ENCODE data around the gene SELE. TPM values are rescaled to one million over a fixed set of nuclear protein-coding genes. Genes with fewer than 3 reads are reported as not detected.
"Not testable (repeated sequence)": the region's sequence is repeated elsewhere in the genome, so short reads cannot be mapped to it uniquely, and the experiment has no call there.

SELE gene
- total RNA-seq, 1 experiment from 2014 or later: not detected

DNA sequence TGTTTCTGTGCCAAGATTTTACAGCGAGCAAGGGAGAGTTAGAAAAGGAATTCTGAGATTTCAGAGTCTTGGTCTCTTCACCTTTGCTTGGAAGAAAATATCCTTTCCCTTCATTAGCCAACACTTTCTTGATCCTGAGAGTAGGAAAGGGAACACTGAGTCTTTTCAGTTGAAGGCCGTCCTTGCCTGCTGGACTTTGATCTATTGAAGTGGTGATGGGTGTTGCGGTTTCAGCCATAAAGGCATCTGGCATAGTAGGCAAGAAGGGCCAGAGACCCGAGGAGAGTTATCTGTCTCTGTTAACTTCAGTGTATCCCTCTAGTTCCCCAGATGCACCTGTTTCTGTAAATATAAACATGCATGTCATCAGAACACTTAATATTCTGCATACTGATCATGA lies 9.7 kb downstream of the SELE start:
- H3K4me1 ChIP-seq: no peaks in the 10 kb centered on the region
- Mint-ChIP-seq H3K36me3 (ENCODE audit: insufficient read depth, unreplicated experiment) (no peaks in the 10 kb centered on the region), H3K9me3 (ENCODE audit: unreplicated experiment) (no peaks in the 10 kb centered on the region), H3K27me3 (ENCODE audit: insufficient read depth, unreplicated experiment) (no peaks in the 10 kb centered on the region), H3K4me1 (ENCODE audit: low read depth, unreplicated experiment) (no peaks in the 10 kb centered on the region), H3K4me3 (ENCODE audit: unreplicated experiment) (no peak overlapping the region), H3K27ac (ENCODE audit: unreplicated experiment) (no peak overlapping the region)
- H3K4me3 ChIP-seq (ENCODE audit: low read depth, low read length): no peak overlapping the region
- ChIA-PET POLR2A (no interaction called here), CTCF (no interaction called here)
- H3K27me3 ChIP-seq (replicated peaks; ENCODE audit: control insufficient read depth, insufficient read depth, low read length): no peaks in the 10 kb centered on the region
- no peak for DNase-seq
- no peaks in the 10 kb centered on the region for H3K9me3 ChIP-seq
- intact Hi-C loops (cut with micrococcal nuclease; ENCODE audit: unreplicated experiment): no loop called here
- H3K36me3 ChIP-seq (ENCODE audit: control insufficient read depth, insufficient read depth, low read length): no peaks in the 10 kb centered on the region
- BruUV-seq (replicated peaks): no TSS peak
- TF ChIP-seq, protein P1, sequence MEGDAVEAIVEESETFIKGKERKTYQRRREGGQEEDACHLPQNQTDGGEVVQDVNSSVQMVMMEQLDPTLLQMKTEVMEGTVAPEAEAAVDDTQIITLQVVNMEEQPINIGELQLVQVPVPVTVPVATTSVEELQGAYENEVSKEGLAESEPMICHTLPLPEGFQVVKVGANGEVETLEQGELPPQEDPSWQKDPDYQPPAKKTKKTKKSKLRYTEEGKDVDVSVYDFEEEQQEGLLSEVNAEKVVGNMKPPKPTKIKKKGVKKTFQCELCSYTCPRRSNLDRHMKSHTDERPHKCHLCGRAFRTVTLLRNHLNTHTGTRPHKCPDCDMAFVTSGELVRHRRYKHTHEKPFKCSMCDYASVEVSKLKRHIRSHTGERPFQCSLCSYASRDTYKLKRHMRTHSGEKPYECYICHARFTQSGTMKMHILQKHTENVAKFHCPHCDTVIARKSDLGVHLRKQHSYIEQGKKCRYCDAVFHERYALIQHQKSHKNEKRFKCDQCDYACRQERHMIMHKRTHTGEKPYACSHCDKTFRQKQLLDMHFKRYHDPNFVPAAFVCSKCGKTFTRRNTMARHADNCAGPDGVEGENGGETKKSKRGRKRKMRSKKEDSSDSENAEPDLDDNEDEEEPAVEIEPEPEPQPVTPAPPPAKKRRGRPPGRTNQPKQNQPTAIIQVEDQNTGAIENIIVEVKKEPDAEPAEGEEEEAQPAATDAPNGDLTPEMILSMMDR (IDR thresholded peaks at IDR 0.05; ENCODE audit: insufficient read depth in 1 of 2, low read depth in 1 of 2, low read length in 1 of 2, severe bottlenecking in 1 of 2, unreplicated experiment in 1 of 2): no peak

DNA sequence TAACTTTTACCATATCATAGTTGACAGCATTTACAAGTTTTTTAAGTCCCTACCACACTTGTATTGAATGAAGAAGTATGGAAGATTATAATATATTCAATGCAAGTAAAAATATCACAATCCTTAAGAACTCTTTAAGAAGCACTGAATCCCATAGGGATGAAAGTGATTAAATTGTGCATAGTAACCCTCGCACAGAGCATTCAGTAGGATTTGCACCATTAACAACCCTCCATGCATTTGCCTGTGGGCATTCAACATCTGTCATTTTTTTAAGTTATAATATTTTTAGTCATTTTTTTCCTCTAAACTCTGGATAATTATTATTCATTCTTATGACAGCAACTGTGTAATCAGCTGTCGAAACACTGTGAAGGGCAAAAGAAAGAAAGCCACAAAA lies 10.1 kb downstream of the SELE start:
- DNase-seq: no peak
- Histone ChIP-seq H3K4me3 (ENCODE audit: low read depth, low read length) (no peak overlapping the region), H3K27me3 (replicated peaks; ENCODE audit: control insufficient read depth, insufficient read depth, low read length) (no peaks in the 10 kb centered on the region), H3K9me3 (no peaks in the 10 kb centered on the region), H3K36me3 (ENCODE audit: control insufficient read depth, insufficient read depth, low read length) (no peaks in the 10 kb centered on the region), H3K4me1 (no peaks in the 10 kb centered on the region)
- TF ChIP-seq, protein P1 (IDR thresholded peaks at IDR 0.05; ENCODE audit: insufficient read depth in 1 of 2, low read depth in 1 of 2, low read length in 1 of 2, severe bottlenecking in 1 of 2, unreplicated experiment in 1 of 2): no peak
- Mint-ChIP-seq H3K4me3 (ENCODE audit: unreplicated experiment) (no peak overlapping the region), H3K27ac (ENCODE audit: unreplicated experiment) (no peak overlapping the region), H3K9me3 (ENCODE audit: unreplicated experiment) (no peaks in the 10 kb centered on the region), H3K27me3 (ENCODE audit: insufficient read depth, unreplicated experiment) (peaks cover 2% of the 10 kb centered on the region), H3K4me1 (ENCODE audit: low read depth, unreplicated experiment) (no peaks in the 10 kb centered on the region), H3K36me3 (ENCODE audit: insufficient read depth, unreplicated experiment) (no peaks in the 10 kb centered on the region)
- intact Hi-C loops (cut with micrococcal nuclease; ENCODE audit: unreplicated experiment): no loop called here
- ChIA-PET CTCF (no interaction called here), POLR2A (no interaction called here)
- no TSS peak for BruUV-seq (replicated peaks)

DNA sequence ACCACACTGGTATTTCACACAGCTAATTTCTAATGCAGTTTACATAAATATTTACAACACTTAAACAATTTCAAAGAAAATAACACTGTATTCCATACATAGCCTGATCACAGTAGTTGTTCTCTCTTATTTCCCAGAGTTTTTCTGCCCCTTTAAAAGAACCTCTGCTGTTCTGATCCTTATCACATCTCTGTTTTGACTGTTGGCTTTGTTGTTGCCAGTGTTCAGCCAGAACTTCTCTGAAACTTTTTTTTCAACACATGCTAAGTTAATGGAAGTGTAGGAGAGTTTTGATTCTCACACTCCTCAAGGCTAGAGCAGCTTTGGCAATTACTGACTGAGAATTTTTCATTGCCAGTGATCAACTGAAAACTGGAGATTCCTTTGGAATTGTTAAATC lies 11.1 kb downstream of the SELE start:
- H3K4me3 Mint-ChIP-seq (ENCODE audit: unreplicated experiment): no peak overlapping the region
- intact Hi-C loops (cut with micrococcal nuclease; ENCODE audit: unreplicated experiment): no loop called here

DNA sequence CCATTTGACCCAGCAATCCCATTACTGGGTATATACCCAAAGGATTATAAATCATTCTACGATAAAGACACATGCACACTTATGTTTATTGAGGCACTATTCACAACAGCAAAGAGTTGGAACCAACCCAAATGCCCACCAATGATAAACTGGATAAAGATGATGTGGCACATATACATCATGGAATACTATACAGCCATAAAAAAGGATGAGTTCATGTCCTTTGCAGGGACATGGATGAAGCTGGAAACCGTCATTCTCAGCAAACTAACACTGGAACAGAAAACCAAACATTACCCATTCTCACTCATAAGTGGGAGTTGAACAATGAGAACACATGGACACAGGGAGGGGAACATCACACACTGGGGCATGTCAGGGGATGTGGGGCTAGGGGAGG lies 18.8 kb downstream of the SELE start:
- H3K9me3 ChIP-seq; H3K27me3 ChIP-seq (replicated peaks; ENCODE audit: control insufficient read depth, insufficient read depth, low read length); CTCF ChIA-PET; intact Hi-C loops (cut with micrococcal nuclease; ENCODE audit: unreplicated experiment); H3K4me1 ChIP-seq; H3K27ac Mint-ChIP-seq (ENCODE audit: unreplicated experiment); H3K36me3 Mint-ChIP-seq (ENCODE audit: insufficient read depth, unreplicated experiment); H3K4me3 ChIP-seq (ENCODE audit: low read depth, low read length); POLR2A ChIA-PET; H3K4me1 Mint-ChIP-seq (ENCODE audit: low read depth, unreplicated experiment); BruUV-seq (replicated peaks); H3K4me3 Mint-ChIP-seq (ENCODE audit: unreplicated experiment); DNase-seq; H3K36me3 ChIP-seq (ENCODE audit: control insufficient read depth, insufficient read depth, low read length); H3K9me3 Mint-ChIP-seq (ENCODE audit: unreplicated experiment): not testable (repeated sequence)
- peaks cover 10% of the 10 kb centered on the region for H3K27me3 Mint-ChIP-seq (ENCODE audit: insufficient read depth, unreplicated experiment)

More for the DNA sequence above, 11.1 kb downstream of the SELE start:
- Mint-ChIP-seq H3K4me1 (ENCODE audit: low read depth, unreplicated experiment) (no peaks in the 10 kb centered on the region), H3K9me3 (ENCODE audit: unreplicated experiment) (no peaks in the 10 kb centered on the region), H3K27ac (ENCODE audit: unreplicated experiment) (no peak overlapping the region), H3K36me3 (ENCODE audit: insufficient read depth, unreplicated experiment) (no peaks in the 10 kb centered on the region), H3K27me3 (ENCODE audit: insufficient read depth, unreplicated experiment) (peaks cover 6% of the 10 kb centered on the region)
- Histone ChIP-seq H3K4me3 (ENCODE audit: low read depth, low read length) (no peak overlapping the region), H3K9me3 (no peaks in the 10 kb centered on the region), H3K4me1 (no peaks in the 10 kb centered on the region), H3K36me3 (ENCODE audit: control insufficient read depth, insufficient read depth, low read length) (no peaks in the 10 kb centered on the region), H3K27me3 (replicated peaks; ENCODE audit: control insufficient read depth, insufficient read depth, low read length) (no peaks in the 10 kb centered on the region)
- TF ChIP-seq, protein P1 (IDR thresholded peaks at IDR 0.05; ENCODE audit: insufficient read depth in 1 of 2, low read depth in 1 of 2, low read length in 1 of 2, severe bottlenecking in 1 of 2, unreplicated experiment in 1 of 2): no peak
- ChIA-PET CTCF (no interaction called here), POLR2A (no interaction called here)
- DNase-seq: no peak
- no TSS peak for BruUV-seq (replicated peaks)

DNA sequence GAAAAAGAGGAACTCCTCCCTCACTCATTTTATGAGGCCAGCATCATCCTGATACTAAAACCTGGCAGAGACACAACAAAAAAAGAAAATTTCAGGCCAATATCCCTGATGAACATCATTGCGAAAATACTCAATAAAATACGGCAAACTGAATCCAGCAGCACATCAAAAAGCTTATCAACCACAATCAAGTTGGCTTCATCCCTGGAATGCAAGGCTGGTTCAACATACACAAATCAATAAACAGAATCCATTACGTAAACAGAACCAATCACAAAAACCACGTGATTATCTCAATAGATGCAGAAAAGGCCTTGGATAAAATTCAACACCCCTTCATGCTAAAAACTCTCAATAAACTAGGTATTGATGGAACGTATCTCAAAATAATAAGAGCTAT lies 20.8 kb downstream of the SELE start:
- H3K27me3 Mint-ChIP-seq (ENCODE audit: insufficient read depth, unreplicated experiment); H3K4me3 ChIP-seq (ENCODE audit: low read depth, low read length); H3K27ac Mint-ChIP-seq (ENCODE audit: unreplicated experiment); DNase-seq; POLR2A ChIA-PET; H3K9me3 ChIP-seq; H3K9me3 Mint-ChIP-seq (ENCODE audit: unreplicated experiment); H3K4me3 Mint-ChIP-seq (ENCODE audit: unreplicated experiment); BruUV-seq (replicated peaks); H3K4me1 Mint-ChIP-seq (ENCODE audit: low read depth, unreplicated experiment); CTCF ChIA-PET; H3K27me3 ChIP-seq (replicated peaks; ENCODE audit: control insufficient read depth, insufficient read depth, low read length); H3K36me3 ChIP-seq (ENCODE audit: control insufficient read depth, insufficient read depth, low read length); H3K4me1 ChIP-seq; H3K36me3 Mint-ChIP-seq (ENCODE audit: insufficient read depth, unreplicated experiment): not testable (repeated sequence)
- intact Hi-C loops (cut with micrococcal nuclease; ENCODE audit: unreplicated experiment): loop anchor here (2.0 kb wide), 1 partner anchor 246 kb away; no protein-coding TSS in a partner anchor

Measured in Caco-2 (cell line).